Natural killer cell treated with Interleukin-12 subunit alpha and Interleukin-12 subunit beta and Interleukin-15 and Interleukin-18, amount 100 ng/mL, for 72 hours (primary cell): ENCODE results near the gene GTPBP4. TPM values are rescaled to one million over a fixed set of nuclear protein-coding genes. Genes with fewer than 3 reads are reported as not detected.
A peak's percentile ranks its signal among the peaks of the same experiment; 100 is the strongest.

Source experiments
- ATAC-seq, 2 donors: fragments of 150-1000 bp; cut with Tn5 transposase in 1 of 2; sonication (Bioruptor Pico), chemical (Tn5 transposase) in 1 of 2; 2 replicates each; pipeline ENCODE4 v1.10.0; 2021
- DNase-seq: peaks from one replicate; pipeline ENCODE4 v3.0.0; 2022; ENCODE audit warnings: low spot score
- H3K27ac Mint-ChIP-seq, 2 donors: 1 replicate in 1 of 2; 2 replicates in 1 of 2; pipeline ENCODE4 v1.8.0; 2022; ENCODE audit warnings: mixed read lengths in 2 of 2, mild to moderate bottlenecking in 1 of 2, moderate library complexity in 1 of 2
- H3K27me3 Mint-ChIP-seq, 2 donors: 1 replicate in 1 of 2; 2 replicates in 1 of 2; pipeline ENCODE4 v1.8.0; 2022; ENCODE audit warnings: mixed read lengths in 2 of 2
- H3K36me3 Mint-ChIP-seq: one replicate; pipeline ENCODE4 v1.8.0; 2022; ENCODE audit warnings: mixed read lengths
- H3K4me1 Mint-ChIP-seq, 2 donors: 1 replicate in 1 of 2; 2 replicates in 1 of 2; pipeline ENCODE4 v1.8.0; 2022; ENCODE audit warnings: low read depth in 2 of 2, mixed read lengths in 2 of 2, mild to moderate bottlenecking in 1 of 2
- H3K4me3 Mint-ChIP-seq: one replicate; pipeline ENCODE4 v1.8.0; 2022; ENCODE audit warnings: mixed read lengths
- H3K9me3 Mint-ChIP-seq: 2 replicates; pipeline ENCODE4 v1.8.0; 2022; ENCODE audit warnings: mixed read lengths
- total RNA-seq, 2 donors: library from RNA; stranded (reverse); gene quantifications; one replicate each; pipeline ENCODE4 v1.2.3, GENCODE V29; 2022

Gene GTPBP4
- total RNA-seq, 2 donors from 2014 or later, result 123 to 160 TPM

GRCh38 chr10:988667-989545 lies 672 bp downstream of the GTPBP4 start:
- H3K27me3 Mint-ChIP-seq, result no peaks in the 10 kb centered on the region
- peak overlapping the region; percentile 89 to 94 for H3K27ac Mint-ChIP-seq
- no peaks in the 10 kb centered on the region for H3K9me3 Mint-ChIP-seq
- H3K36me3 Mint-ChIP-seq, result peaks cover 9% of the 10 kb centered on the region
- H3K4me1 Mint-ChIP-seq, result peaks cover 45 to 49% of the 10 kb centered on the region in 2 donors
- H3K4me3 Mint-ChIP-seq, result peak overlapping the region; percentile 88
- peak in 1 of 2 donors; percentile 36 for ATAC-seq
- no peak for DNase-seq

- H3K4me1 Mint-ChIP-seq, result peaks cover 59 to 61% of the 10 kb centered on the region in 2 donors
- no peaks in the 10 kb centered on the region for H3K27me3 Mint-ChIP-seq
- H3K36me3 Mint-ChIP-seq, result peaks cover 23% of the 10 kb centered on the region
- ATAC-seq (no peak), DNase-seq (no peak)
- no peaks in the 10 kb centered on the region for H3K9me3 Mint-ChIP-seq
- peak overlapping the region; percentile 89 to 94 for H3K27ac Mint-ChIP-seq
- H3K4me3 Mint-ChIP-seq, result peak overlapping the region; percentile 88
These were observed 2.6 kb downstream of the GTPBP4 start for GRCh38 chr10:990808-991207.

DNA sequence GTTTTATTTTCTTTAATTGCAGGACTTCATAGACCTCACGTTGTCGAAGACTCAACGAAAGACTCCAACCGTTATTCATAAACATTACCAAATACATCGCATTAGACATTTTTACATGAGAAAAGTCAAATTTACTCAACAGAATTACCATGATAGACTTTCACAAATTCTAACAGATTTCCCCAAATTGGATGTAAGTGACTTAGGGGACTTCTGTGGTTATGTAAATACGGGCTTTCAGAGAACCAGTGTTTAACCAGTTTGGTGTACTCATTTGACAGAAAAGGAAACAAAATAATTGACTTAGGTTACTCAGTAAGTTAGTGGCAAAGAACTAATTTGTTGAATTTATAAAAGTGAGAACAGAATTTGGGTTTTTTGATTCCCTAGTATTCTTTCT lies 4.2 kb downstream of the GTPBP4 start:
- Mint-ChIP-seq H3K4me3 (peak overlapping the region; percentile 56), H3K27me3 (no peaks in the 10 kb centered on the region), H3K4me1 (peaks cover 50 to 51% of the 10 kb centered on the region in 2 donors), H3K27ac (peak overlapping the region; percentile 90 to 94), H3K9me3 (no peaks in the 10 kb centered on the region), H3K36me3 (peaks cover 27% of the 10 kb centered on the region)
- ATAC-seq (peak; percentile 2 to 60), DNase-seq (no peak)

- H3K9me3 Mint-ChIP-seq, result no peaks in the 10 kb centered on the region
- ATAC-seq (peak; percentile 24 to 69), DNase-seq (peak; percentile 65)
- peak overlapping the region; percentile 56 for H3K4me3 Mint-ChIP-seq
- peaks cover 31% of the 10 kb centered on the region for H3K36me3 Mint-ChIP-seq
- no peaks in the 10 kb centered on the region for H3K27me3 Mint-ChIP-seq
- H3K4me1 Mint-ChIP-seq, result peaks cover 48% of the 10 kb centered on the region in 2 donors
- H3K27ac Mint-ChIP-seq, result peak overlapping the region; percentile 90 to 94
These were observed 4.6 kb downstream of the GTPBP4 start for GRCh38 chr10:992871-993270.

- Mint-ChIP-seq H3K4me1 (peaks cover 35 to 39% of the 10 kb centered on the region in 2 donors), H3K27ac (peak overlapping the region; percentile 90 to 94), H3K9me3 (no peaks in the 10 kb centered on the region), H3K36me3 (peaks cover 34% of the 10 kb centered on the region), H3K4me3 (no peak overlapping the region), H3K27me3 (no peaks in the 10 kb centered on the region)
- DNase-seq (no peak), ATAC-seq (no peak)
These were observed 6.8 kb downstream of the GTPBP4 start for GRCh38 chr10:994836-995558.

DNA sequence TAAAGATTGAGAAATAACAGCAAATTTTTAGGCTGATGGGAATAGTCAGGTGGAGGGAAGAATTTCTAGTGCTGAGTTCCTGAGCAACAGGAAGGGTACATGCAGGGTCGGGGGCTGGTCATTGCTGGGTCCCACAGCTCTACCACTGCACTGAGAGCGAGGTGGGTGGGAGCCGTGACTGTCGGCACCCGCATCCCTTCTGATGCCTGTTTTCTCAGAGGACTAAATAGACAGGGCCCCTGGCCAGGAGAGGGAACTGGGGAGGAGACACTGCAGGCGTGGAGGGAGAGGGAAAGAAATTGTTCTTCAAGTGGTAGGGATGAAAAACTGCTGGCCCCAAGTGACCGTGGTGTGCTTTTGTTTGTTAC lies 7.3 kb downstream of the GTPBP4 start:
- Mint-ChIP-seq H3K27me3 (no peaks in the 10 kb centered on the region), H3K4me3 (no peak overlapping the region)

DNA sequence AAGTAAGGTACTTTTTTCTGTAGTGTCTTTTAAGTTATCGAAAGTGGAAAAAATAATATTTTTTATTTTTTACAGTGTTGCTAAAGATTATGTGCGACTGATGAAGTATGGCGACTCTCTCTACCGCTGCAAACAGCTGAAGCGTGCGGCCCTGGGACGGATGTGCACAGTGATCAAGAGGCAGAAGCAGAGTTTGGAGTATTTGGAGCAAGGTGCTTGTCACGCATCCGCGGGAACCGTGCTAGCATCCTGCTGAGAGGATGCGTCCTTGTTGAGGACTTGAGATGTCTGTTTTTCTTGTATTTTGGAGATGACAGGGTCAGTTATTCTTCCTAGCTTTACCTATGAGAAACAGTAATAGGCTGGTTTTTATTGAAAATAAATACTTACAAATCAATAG lies 7.8 kb downstream of the GTPBP4 start:
- no peak overlapping the region for H3K4me3 Mint-ChIP-seq
- H3K9me3 Mint-ChIP-seq, result no peaks in the 10 kb centered on the region
- H3K27me3 Mint-ChIP-seq, result no peaks in the 10 kb centered on the region
- peaks cover 26 to 31% of the 10 kb centered on the region in 2 donors for H3K4me1 Mint-ChIP-seq
- DNase-seq (no peak), ATAC-seq (no peak)
- peaks cover 39% of the 10 kb centered on the region for H3K36me3 Mint-ChIP-seq
- peak overlapping the region in 1 of 2 donors; percentile 94 for H3K27ac Mint-ChIP-seq

More for the DNA sequence above, 7.3 kb downstream of the GTPBP4 start:
- Mint-ChIP-seq H3K27ac (peak overlapping the region; percentile 90 to 94), H3K9me3 (no peaks in the 10 kb centered on the region), H3K4me1 (peaks cover 30 to 36% of the 10 kb centered on the region in 2 donors), H3K36me3 (peaks cover 34% of the 10 kb centered on the region)
- no peak for DNase-seq
- ATAC-seq, result no peak

GRCh38 chr10:997266-998022 lies 9.2 kb downstream of the GTPBP4 start:
- peaks cover 4% of the 10 kb centered on the region for H3K9me3 Mint-ChIP-seq
- no peak overlapping the region for H3K27ac Mint-ChIP-seq
- DNase-seq, result no peak
- H3K36me3 Mint-ChIP-seq, result peaks cover 52% of the 10 kb centered on the region
- no peak for ATAC-seq
- H3K4me1 Mint-ChIP-seq, result peaks cover 25 to 31% of the 10 kb centered on the region in 2 donors
- no peak overlapping the region for H3K4me3 Mint-ChIP-seq
- H3K27me3 Mint-ChIP-seq, result no peaks in the 10 kb centered on the region

DNA sequence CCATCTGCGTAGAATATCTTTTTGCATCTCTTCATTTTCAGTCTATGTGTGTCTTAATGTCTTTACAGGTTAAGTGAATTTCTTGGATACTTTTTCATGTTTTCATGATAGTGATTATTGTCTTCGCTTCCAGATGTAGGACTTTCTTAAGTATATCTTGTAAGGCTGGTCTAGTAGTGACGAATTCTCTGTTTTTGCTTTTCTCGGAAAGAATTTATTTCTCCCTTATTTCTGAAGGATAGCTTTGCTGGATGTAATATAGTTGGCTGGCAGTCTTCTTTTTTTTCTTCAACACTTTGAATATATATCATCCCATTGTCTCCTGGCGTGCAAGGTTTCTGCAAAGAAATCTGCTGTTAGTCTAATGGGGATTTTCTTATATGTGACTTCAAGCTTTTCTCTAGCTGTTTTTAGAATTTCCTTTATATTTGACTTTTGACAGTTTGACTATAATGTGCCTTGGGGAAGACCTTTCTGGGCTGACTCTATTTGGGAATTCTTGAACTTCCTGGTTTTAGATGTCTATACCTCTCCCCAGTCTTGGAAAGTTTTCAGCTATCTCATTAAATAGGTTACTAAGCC lies 14.3 kb downstream of the GTPBP4 start:
- Mint-ChIP-seq H3K4me1 (peaks cover 7 to 12% of the 10 kb centered on the region in 2 donors), H3K4me3 (no peak overlapping the region), H3K27ac (peak overlapping the region in 1 of 2 donors; percentile 0), H3K27me3 (no peaks in the 10 kb centered on the region), H3K36me3 (peaks cover 58% of the 10 kb centered on the region), H3K9me3 (peaks cover 4% of the 10 kb centered on the region)
- no peak for ATAC-seq
- no peak for DNase-seq

GRCh38 chr10:1003884-1004670 lies 15.8 kb downstream of the GTPBP4 start:
- H3K36me3 Mint-ChIP-seq, result peaks cover 61% of the 10 kb centered on the region
- peak overlapping the region in 1 of 2 donors; percentile 0 for H3K27ac Mint-ChIP-seq
- H3K4me1 Mint-ChIP-seq, result peaks cover 15 to 18% of the 10 kb centered on the region in 2 donors
- ATAC-seq, result peak in 1 of 2 donors; percentile 46
- no peaks in the 10 kb centered on the region for H3K27me3 Mint-ChIP-seq
- H3K4me3 Mint-ChIP-seq, result no peak overlapping the region
- peaks cover 4% of the 10 kb centered on the region for H3K9me3 Mint-ChIP-seq
- DNase-seq, result no peak

DNA sequence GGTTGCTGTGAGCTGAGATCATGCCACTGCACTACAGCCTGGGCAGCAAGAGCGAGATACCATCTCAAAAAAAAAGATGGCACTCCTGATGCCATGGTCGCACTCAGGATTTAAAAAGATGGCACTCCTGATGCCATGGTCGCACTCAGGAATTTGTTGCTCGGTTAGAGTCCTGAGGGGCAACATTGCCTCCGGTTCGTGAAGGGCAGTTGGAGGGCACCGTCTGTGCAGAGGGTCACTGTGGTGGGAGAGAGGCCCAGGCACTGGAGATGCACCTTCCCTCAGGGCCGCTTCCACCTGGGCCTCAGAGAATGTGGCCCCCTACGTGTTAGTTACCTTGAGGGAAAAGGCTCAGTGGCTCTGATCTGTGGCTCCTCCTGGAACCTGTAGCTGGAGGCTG lies 18.3 kb downstream of the GTPBP4 start:
- H3K27me3 Mint-ChIP-seq, result no peaks in the 10 kb centered on the region
- H3K9me3 Mint-ChIP-seq, result peaks cover 4% of the 10 kb centered on the region
- no peak overlapping the region for H3K27ac Mint-ChIP-seq
- H3K36me3 Mint-ChIP-seq, result peaks cover 53% of the 10 kb centered on the region
- DNase-seq, result no peak
- ATAC-seq, result no peak
- H3K4me1 Mint-ChIP-seq, result peaks cover 20 to 34% of the 10 kb centered on the region in 2 donors
- H3K4me3 Mint-ChIP-seq, result no peak overlapping the region

GRCh38 chr10:1007583-1007982 lies 19.3 kb downstream of the GTPBP4 start:
- no peak overlapping the region for H3K4me3 Mint-ChIP-seq
- H3K4me1 Mint-ChIP-seq, result peaks cover 16 to 40% of the 10 kb centered on the region in 2 donors
- H3K36me3 Mint-ChIP-seq, result peaks cover 54% of the 10 kb centered on the region
- ATAC-seq (no peak), DNase-seq (no peak)
- no peaks in the 10 kb centered on the region for H3K27me3 Mint-ChIP-seq
- H3K9me3 Mint-ChIP-seq, result no peaks in the 10 kb centered on the region
- no peak overlapping the region for H3K27ac Mint-ChIP-seq
